Activated CD8-positive, alpha-beta memory T cell treated with anti-CD3 and anti-CD28 coated beads, Interleukin-2, amount 10 ng/mL, durations not matched to agents 7 days and 5 days (primary cell): ENCODE results near the gene BAG5. TPM values are rescaled to one million over a fixed set of nuclear protein-coding genes. Genes with fewer than 3 reads are reported as not detected.

Source experiments
- ATAC-seq: fragments of 150-1000 bp; cut with Tn5 transposase; one replicate; pipeline ENCODE4 v1.10.0; 2021; ENCODE audit warnings: moderate library complexity
- CTCF ChIA-PET: fragments of 350-600 bp; sonication (Branson Sonifier 250); formaldehyde crosslinking; loops from one replicate; lab custom pipeline; 2021; ENCODE audit warnings: antibody characterized with exemption; lab: Charles Lee
- DNase-seq: peaks from one replicate; pipeline ENCODE4 v3.0.0-alpha.2; 2020
- H3K27ac Mint-ChIP-seq: one replicate; pipeline ENCODE4 v1.8.0; 2021; ENCODE audit warnings: mild to moderate bottlenecking, mixed read lengths
- H3K27me3 Mint-ChIP-seq: one replicate; pipeline ENCODE4 v1.8.0; 2021; ENCODE audit warnings: mixed read lengths
- H3K36me3 Mint-ChIP-seq: one replicate; pipeline ENCODE4 v1.8.0; 2021; ENCODE audit warnings: mild to moderate bottlenecking, mixed read lengths
- H3K4me1 Mint-ChIP-seq: one replicate; pipeline ENCODE4 v1.8.0; 2021; ENCODE audit warnings: mixed read lengths
- H3K4me3 Mint-ChIP-seq: one replicate; pipeline ENCODE4 v1.8.0; 2021; ENCODE audit warnings: mild to moderate bottlenecking, moderate library complexity, mixed read lengths
- H3K9me3 Mint-ChIP-seq: one replicate; pipeline ENCODE4 v1.8.0; 2022; ENCODE audit warnings: low read depth, mixed read lengths
- total RNA-seq, 2 experiments: library from RNA; stranded (reverse); gene quantifications; one replicate each; pipeline ENCODE4 v1.2.3, GENCODE V29; 2021

Gene BAG5
- total RNA-seq, 2 experiments from 2014 or later, result 29.9 to 32.3 TPM

- DNase-seq (no peak), ATAC-seq (no peak)
- Mint-ChIP-seq H3K27ac (no peak overlapping the region), H3K27me3 (no peaks in the 10 kb centered on the region), H3K4me3 (no peak overlapping the region), H3K4me1 (peaks cover 52% of the 10 kb centered on the region), H3K9me3 (no peaks in the 10 kb centered on the region), H3K36me3 (peaks cover 28% of the 10 kb centered on the region)
- CTCF ChIA-PET, result interaction anchor here (0.8 to 1.1 kb wide), 4 partner anchors 13 to 341 kb away, joined by 3 read pairs; no protein-coding TSS in a partner anchor
Measured at GRCh38 chr14:103559766-103560165, 2.7 kb downstream of the BAG5 start.

GRCh38 chr14:103558071-103558882 is 4.2 kb downstream of the BAG5 start:
- H3K9me3 Mint-ChIP-seq, result no peaks in the 10 kb centered on the region
- H3K4me1 Mint-ChIP-seq, result peaks cover 41% of the 10 kb centered on the region
- no peak overlapping the region for H3K27ac Mint-ChIP-seq
- no peaks in the 10 kb centered on the region for H3K27me3 Mint-ChIP-seq
- H3K36me3 Mint-ChIP-seq, result peaks cover 25% of the 10 kb centered on the region
- H3K4me3 Mint-ChIP-seq, result no peak overlapping the region
- CTCF ChIA-PET, result interaction anchor here (1.0 to 2.0 kb wide), 2 partner anchors 10 to 40 kb away, joined by 5 to 9 read pairs; no protein-coding TSS in a partner anchor
- no peak for DNase-seq
- ATAC-seq, result no peak

- Mint-ChIP-seq H3K9me3 (no peaks in the 10 kb centered on the region), H3K36me3 (peaks cover 25% of the 10 kb centered on the region), H3K27me3 (no peaks in the 10 kb centered on the region), H3K27ac (no peak overlapping the region), H3K4me1 (peaks cover 39% of the 10 kb centered on the region), H3K4me3 (no peak overlapping the region)
- DNase-seq, result no peak
- no peak for ATAC-seq
- CTCF ChIA-PET, result interaction anchor here (0.6 to 2.0 kb wide), 5 partner anchors 9 to 123 kb away, joined by 3 to 9 read pairs (median 3); no protein-coding TSS in a partner anchor
Measured at GRCh38 chr14:103556946-103557758, 5.3 kb downstream of the BAG5 start.

- CTCF ChIA-PET, result interaction anchor here (1.1 to 2.0 kb wide), 2 partner anchors 8 to 34 kb away, joined by 3 to 9 read pairs; no protein-coding TSS in a partner anchor
- Mint-ChIP-seq H3K4me3 (no peak overlapping the region), H3K36me3 (peaks cover 20% of the 10 kb centered on the region), H3K27me3 (no peaks in the 10 kb centered on the region), H3K4me1 (peaks cover 31% of the 10 kb centered on the region), H3K9me3 (no peaks in the 10 kb centered on the region), H3K27ac (no peak overlapping the region)
- DNase-seq, result no peak
- ATAC-seq, result no peak
Measured at GRCh38 chr14:103555559-103556337, 6.7 kb downstream of the BAG5 start.

- Mint-ChIP-seq H3K27ac (no peak overlapping the region), H3K9me3 (no peaks in the 10 kb centered on the region), H3K4me3 (no peak overlapping the region), H3K4me1 (peaks cover 6% of the 10 kb centered on the region), H3K36me3 (no peaks in the 10 kb centered on the region), H3K27me3 (no peaks in the 10 kb centered on the region)
- ATAC-seq, result no peak
- DNase-seq, result no peak
- CTCF ChIA-PET, result interaction anchor here (0.9 to 3.4 kb wide), 2 partner anchors 8 to 35 kb away, joined by 6 to 20 read pairs; no protein-coding TSS in a partner anchor
Measured at GRCh38 chr14:103552846-103553210, 9.6 kb downstream of the BAG5 start.

GRCh38 chr14:103552011-103552845 is 10.2 kb downstream of the BAG5 start:
- no peaks in the 10 kb centered on the region for H3K27me3 Mint-ChIP-seq
- CTCF ChIA-PET, result interaction anchor here (0.6 to 3.4 kb wide), 3 partner anchors 9 to 76 kb away, joined by 3 to 20 read pairs (median 6); no protein-coding TSS in a partner anchor
- peaks cover 5% of the 10 kb centered on the region for H3K4me1 Mint-ChIP-seq
- no peak overlapping the region for H3K27ac Mint-ChIP-seq
- H3K9me3 Mint-ChIP-seq, result no peaks in the 10 kb centered on the region
- no peaks in the 10 kb centered on the region for H3K36me3 Mint-ChIP-seq
- H3K4me3 Mint-ChIP-seq, result no peak overlapping the region
- DNase-seq, result no peak
- ATAC-seq, result no peak

- CTCF ChIA-PET, result interaction anchor here (0.6 to 3.4 kb wide), 2 partner anchors 33 to 75 kb away, joined by 3 to 20 read pairs; no protein-coding TSS in a partner anchor
- no peak overlapping the region for H3K4me3 Mint-ChIP-seq
- DNase-seq (no peak), ATAC-seq (no peak)
- H3K36me3 Mint-ChIP-seq, result no peaks in the 10 kb centered on the region
- H3K27me3 Mint-ChIP-seq, result no peaks in the 10 kb centered on the region
- H3K9me3 Mint-ChIP-seq, result no peaks in the 10 kb centered on the region
- peaks cover 3% of the 10 kb centered on the region for H3K4me1 Mint-ChIP-seq
- H3K27ac Mint-ChIP-seq, result no peak overlapping the region
Measured at GRCh38 chr14:103551338-103551762, 11.1 kb downstream of the BAG5 start.

GRCh38 chr14:103550451-103551337 is 11.8 kb downstream of the BAG5 start:
- H3K36me3 Mint-ChIP-seq, result no peaks in the 10 kb centered on the region
- no peak overlapping the region for H3K27ac Mint-ChIP-seq
- H3K27me3 Mint-ChIP-seq, result no peaks in the 10 kb centered on the region
- H3K4me1 Mint-ChIP-seq, result peaks cover 3% of the 10 kb centered on the region
- H3K9me3 Mint-ChIP-seq, result no peaks in the 10 kb centered on the region
- ATAC-seq (no peak), DNase-seq (no peak)
- CTCF ChIA-PET, result interaction anchor here (3.4 kb wide), 1 partner anchor 33 kb away, joined by 20 read pairs; no protein-coding TSS in a partner anchor
- no peak overlapping the region for H3K4me3 Mint-ChIP-seq

GRCh38 chr14:103549361-103550311 is 12.8 kb downstream of the BAG5 start:
- no peak overlapping the region for H3K4me3 Mint-ChIP-seq
- CTCF ChIA-PET, result interaction anchor here (2.4 to 7.9 kb wide), 3 partner anchors 7 to 32 kb away, joined by 9 to 79 read pairs (median 20); no protein-coding TSS in a partner anchor
- no peak for ATAC-seq
- DNase-seq, result no peak
- H3K4me1 Mint-ChIP-seq, result peaks cover 3% of the 10 kb centered on the region
- H3K36me3 Mint-ChIP-seq, result no peaks in the 10 kb centered on the region
- no peaks in the 10 kb centered on the region for H3K9me3 Mint-ChIP-seq
- no peak overlapping the region for H3K27ac Mint-ChIP-seq
- H3K27me3 Mint-ChIP-seq, result no peaks in the 10 kb centered on the region

GRCh38 chr14:103548463-103549351 is 13.8 kb downstream of the BAG5 start:
- Mint-ChIP-seq H3K9me3 (no peaks in the 10 kb centered on the region), H3K27ac (no peak overlapping the region), H3K4me1 (peaks cover 3% of the 10 kb centered on the region), H3K4me3 (no peak overlapping the region), H3K27me3 (no peaks in the 10 kb centered on the region), H3K36me3 (no peaks in the 10 kb centered on the region)
- CTCF ChIA-PET, result interaction anchor here (2.4 to 7.9 kb wide), 2 partner anchors 8 to 30 kb away, joined by 9 to 79 read pairs; no protein-coding TSS in a partner anchor
- DNase-seq (no peak), ATAC-seq (no peak)
